ENCODE measurements around the gene HLA-DMA.
A peak's percentile ranks its signal among the peaks of the same experiment; 100 is the strongest.

HLA-DMA gene

DNA sequence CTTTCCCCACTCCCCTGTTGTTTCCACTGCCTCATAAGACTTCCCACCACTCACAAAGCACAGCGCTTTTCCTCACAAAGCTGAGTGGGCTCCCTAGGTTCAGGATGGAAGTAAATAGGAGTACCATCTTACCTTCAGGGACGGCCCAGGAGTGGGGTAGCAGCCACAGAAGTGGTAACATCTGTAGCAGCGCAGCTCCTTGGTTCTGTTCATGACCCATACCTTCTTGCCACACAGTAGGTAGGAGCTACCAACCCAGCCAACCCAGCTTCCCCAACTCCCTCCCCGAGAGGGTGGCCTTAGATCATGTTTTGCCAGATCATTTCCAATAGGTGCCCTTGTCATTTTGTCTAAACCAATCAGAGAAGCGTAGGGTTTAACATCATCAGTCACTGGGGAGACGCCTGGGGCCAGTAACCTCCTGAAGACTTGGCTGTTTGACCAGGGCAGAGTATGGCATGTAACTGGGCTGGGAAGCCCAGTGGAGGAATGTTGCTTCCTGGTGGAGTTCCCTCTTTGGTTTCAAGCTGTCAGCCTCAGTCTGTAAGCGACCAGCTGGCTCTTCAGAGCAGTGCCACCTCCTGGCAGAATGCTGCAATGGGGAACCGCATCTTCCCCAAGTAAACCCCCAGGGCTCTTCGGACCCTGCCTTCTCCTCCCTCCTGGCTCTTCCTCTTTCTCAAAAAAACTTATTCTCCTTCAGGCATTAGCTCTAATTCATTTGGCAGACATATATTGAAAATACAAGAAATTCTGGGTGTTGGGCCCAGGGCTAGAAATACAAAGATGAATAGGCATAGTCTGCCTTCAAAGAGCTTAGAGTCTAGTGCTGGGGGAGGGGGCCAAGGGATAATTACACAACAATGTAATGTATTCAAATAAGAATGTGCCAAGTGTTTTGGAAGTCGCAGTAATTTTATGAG, at the start of gene HLA-DMA:
TSS of gene HLA-DMA (minus strand) at position 281 of the 923 bp plus-strand sequence. CDS start at position 220, 61 bp downstream.
- peak; percentile 96 for DNase-seq (ENCODE audit: low read depth)
- H3K4me3 ChIP-seq (ENCODE audit: low read depth, low read length) = peak within 1 kb of the TSS; percentile 83
- TF ChIP-seq, protein P1, sequence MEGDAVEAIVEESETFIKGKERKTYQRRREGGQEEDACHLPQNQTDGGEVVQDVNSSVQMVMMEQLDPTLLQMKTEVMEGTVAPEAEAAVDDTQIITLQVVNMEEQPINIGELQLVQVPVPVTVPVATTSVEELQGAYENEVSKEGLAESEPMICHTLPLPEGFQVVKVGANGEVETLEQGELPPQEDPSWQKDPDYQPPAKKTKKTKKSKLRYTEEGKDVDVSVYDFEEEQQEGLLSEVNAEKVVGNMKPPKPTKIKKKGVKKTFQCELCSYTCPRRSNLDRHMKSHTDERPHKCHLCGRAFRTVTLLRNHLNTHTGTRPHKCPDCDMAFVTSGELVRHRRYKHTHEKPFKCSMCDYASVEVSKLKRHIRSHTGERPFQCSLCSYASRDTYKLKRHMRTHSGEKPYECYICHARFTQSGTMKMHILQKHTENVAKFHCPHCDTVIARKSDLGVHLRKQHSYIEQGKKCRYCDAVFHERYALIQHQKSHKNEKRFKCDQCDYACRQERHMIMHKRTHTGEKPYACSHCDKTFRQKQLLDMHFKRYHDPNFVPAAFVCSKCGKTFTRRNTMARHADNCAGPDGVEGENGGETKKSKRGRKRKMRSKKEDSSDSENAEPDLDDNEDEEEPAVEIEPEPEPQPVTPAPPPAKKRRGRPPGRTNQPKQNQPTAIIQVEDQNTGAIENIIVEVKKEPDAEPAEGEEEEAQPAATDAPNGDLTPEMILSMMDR (IDR thresholded peaks at IDR 0.05; ENCODE audit: low read depth, low read length, missing control alignments) = peak; percentile 85

DNA sequence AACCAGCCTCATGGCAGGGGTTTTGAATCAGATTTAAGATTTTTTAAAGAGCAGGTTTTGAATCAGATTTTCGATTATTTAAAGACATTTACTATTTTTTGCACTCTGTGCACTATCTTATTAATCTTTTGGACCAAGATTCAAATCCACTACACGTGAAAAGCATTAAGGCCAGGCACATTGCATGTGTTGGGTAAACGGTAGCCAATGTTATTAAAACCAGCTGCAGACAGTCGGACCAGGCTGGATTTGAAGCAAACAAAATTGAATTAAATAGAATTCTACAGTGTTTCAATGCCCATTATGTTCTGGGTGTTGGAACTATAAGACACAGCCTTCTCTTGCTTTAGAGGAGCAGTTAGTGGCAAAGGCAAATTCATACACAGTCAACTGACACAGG, 48.8 kb upstream of the HLA-DMA start:
- H3K4me3 ChIP-seq (ENCODE audit: low read depth, low read length) = no peak overlapping the region
- TF ChIP-seq, protein P1 (IDR thresholded peaks at IDR 0.05; ENCODE audit: low read depth, low read length, missing control alignments) = no peak
- DNase-seq (ENCODE audit: low read depth) = no peak

DNA sequence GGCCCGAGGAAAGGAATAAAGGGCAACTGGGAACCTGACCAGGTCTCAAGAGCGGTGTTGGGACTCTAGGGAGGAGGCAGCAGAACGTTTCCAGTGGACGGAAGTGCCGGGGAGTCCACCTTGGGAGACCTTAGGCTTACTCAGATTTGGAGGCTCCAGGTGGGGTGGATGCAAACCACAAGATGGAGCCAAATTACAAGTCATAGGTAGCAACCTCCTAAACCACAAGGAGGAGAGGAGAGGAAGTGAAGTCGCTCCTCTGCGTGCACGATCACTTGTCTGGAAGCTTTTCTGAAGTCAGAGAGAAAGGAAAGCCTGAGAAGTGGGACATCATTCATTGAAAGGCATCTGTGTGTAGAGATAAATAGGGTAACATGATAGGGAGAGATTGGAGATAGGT, 47.2 kb upstream of the HLA-DMA start:
- TF ChIP-seq, protein P1 (IDR thresholded peaks at IDR 0.05; ENCODE audit: low read depth, low read length, missing control alignments) = peak; percentile 36
- no peak overlapping the region for H3K4me3 ChIP-seq (ENCODE audit: low read depth, low read length)
- no peak for DNase-seq (ENCODE audit: low read depth)

DNA sequence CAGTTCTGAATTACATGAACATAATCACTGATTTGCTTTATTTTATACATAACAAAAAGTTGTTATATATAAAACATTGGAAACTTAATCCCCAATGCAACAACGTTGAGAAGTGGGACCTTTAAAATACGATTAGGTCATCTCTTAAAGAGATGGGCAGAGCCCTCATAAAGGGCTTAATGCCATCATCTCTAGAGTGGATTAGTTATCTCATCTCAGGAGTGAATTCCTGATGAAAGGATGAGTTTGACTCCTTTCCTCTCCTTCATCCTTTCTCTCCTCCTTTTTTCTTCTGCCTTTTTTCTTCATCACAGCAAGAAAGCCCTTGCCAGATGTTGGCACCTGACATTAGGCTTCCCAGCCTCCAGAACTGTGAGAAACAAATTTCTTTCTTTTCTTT, 42.6 kb upstream of the HLA-DMA start:
- no peak for DNase-seq (ENCODE audit: low read depth)
- no peak overlapping the region for H3K4me3 ChIP-seq (ENCODE audit: low read depth, low read length)
- TF ChIP-seq, protein P1 (IDR thresholded peaks at IDR 0.05; ENCODE audit: low read depth, low read length, missing control alignments) = no peak

DNA sequence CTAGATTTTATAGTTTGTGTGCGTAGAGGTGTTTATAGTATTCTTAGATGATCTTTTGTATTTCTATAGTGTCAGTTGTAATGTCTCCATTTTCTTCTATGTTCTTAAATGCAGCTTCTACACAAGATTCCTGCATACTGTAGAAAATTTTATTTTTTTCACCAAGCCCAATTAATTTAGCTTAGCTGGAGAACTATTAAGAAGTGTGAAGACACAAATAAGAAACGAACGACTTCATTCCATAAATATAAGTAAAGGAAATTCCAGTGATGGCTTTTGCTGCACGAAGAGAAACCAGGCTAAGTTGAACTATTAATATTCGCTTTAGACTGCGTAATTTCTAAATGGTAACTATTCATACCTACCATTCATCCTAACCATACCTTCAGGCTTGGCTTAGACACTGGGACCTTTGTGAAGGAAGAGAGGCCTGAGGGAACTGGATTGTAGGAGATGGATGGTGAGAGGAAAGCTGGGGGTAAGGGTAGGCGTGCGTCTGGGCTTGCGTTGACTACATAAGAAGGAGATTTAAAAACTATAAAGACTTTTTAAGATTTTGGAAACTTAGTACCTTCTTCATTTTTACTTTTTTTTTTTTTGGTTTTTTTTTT, 40.6 kb upstream of the HLA-DMA start:
- TF ChIP-seq, protein P1 (IDR thresholded peaks at IDR 0.05; ENCODE audit: low read depth, low read length, missing control alignments) = no peak
- DNase-seq (ENCODE audit: low read depth) = no peak
- H3K4me3 ChIP-seq (ENCODE audit: low read depth, low read length) = no peak overlapping the region

DNA sequence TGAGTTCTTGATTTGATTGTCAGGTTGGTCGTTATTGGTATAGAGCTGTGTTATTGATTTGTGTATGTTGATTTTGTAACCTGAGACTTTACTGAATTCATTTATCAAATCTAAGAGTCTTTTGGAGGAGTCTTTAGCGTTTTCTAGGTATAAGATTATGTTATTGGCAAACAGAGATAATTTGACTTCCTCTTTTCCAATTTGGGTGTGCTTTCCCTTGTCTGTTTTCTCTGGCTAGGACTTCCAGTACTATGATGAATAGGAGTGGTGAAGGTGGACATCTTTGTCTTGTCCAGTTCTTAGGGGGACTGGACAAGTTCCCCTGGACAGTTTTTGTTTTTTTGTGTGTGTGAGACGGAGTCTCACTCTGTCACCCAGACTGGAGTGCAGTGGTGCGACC, 39.1 kb upstream of the HLA-DMA start:
- TF ChIP-seq, protein P1 (IDR thresholded peaks at IDR 0.05; ENCODE audit: low read depth, low read length, missing control alignments) = no peak
- no peak for DNase-seq (ENCODE audit: low read depth)
- no peak overlapping the region for H3K4me3 ChIP-seq (ENCODE audit: low read depth, low read length)
